HG02571 (cell line): ENCODE results near the gene TMEM192.
A peak's percentile ranks its signal among the peaks of the same experiment; 100 is the strongest.
"Not testable (repeated sequence)": the region's sequence is repeated elsewhere in the genome, so short reads cannot be mapped to it uniquely, and the experiment has no call there.

Experiments
- ATAC-seq: cut with Tn5 transposase; IDR thresholded peaks from one replicate; pipeline ENCODE4 v1.9.1; 2021; ENCODE audit warnings: mild to moderate bottlenecking, moderate library complexity; ENCODE audit not compliant: unreplicated experiment

The TMEM192 gene

DNA sequence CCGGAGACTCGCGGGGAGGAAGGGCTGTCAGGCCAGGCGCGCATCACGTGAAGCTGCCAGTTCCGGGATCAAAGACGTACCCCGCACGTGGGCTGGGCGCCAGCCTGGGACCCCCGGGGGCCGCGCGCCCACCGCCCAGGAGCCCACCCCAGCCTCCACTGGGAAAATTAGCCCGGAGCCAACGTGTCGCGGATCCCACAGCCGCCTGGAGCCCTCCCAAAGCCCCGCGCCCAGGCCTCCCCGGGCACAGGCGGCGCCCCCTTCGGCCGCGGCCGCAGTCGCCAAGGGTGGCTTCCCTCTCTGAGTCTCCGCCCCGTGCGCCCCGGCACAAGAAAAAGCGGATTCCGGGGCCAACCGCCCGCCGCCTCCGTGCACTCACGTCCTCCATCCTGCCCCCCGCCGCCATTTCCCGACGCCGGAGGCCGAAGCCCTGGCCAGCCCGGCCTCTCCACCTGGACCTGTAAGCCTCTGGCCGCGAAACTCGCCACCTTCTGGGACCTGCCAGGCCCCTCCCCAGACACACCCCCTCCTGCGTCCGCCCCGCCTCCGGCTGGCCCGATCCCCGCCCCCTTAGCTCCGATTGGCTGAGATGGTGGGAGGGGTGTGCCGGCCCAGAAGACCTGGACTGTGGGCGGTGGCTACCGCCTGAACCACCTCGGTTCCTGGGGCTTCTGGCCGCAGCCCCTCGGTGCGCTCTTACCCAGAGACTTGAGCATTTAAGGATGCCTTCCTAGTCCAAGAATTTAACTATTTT, at the start of gene TMEM192:
TMEM192 (minus strand) TSS at position 493 of the 754 bp plus-strand sequence; CDS start at position 406, 87 bp downstream.
- peak; percentile 97 for ATAC-seq

DNA sequence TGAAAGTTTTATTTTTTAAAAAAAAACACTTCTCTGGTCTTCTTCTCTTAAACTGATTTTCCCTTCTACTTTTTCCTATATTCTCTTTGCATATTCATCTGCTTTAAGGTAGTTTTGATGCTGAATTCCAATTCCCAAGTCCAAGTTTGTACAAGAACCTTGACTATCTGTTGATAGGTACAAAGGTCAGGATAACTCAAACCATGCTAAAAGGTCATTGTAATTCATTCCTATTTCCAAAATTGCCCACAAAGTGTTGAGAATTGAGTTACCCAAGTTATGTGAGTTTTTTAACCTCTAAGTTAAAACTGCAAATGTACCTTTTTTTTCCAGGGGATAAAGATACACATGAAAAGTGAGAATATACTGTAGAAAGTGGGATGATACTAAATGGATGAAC, 46.1 kb upstream of the TMEM192 start:
- ATAC-seq: no peak

DNA sequence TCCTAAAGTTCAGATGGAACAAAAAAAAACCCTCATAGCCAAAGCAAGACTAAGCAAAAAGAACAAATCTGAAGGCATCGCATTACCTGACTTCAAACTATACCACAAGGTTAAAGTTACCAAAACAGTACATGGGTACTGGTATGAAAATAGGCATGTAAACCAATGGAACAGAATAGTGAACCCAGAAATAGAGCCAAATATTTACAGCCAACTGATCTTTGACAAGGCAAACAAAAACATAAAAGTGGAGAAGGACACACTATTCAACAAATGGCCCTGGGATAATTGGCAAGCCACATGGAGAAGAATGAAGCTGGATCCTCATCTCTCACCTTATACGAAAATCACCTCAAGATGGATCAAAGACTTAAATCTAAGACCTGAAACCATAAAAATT, 44.2 kb upstream of the TMEM192 start:
- ATAC-seq: no peak

DNA sequence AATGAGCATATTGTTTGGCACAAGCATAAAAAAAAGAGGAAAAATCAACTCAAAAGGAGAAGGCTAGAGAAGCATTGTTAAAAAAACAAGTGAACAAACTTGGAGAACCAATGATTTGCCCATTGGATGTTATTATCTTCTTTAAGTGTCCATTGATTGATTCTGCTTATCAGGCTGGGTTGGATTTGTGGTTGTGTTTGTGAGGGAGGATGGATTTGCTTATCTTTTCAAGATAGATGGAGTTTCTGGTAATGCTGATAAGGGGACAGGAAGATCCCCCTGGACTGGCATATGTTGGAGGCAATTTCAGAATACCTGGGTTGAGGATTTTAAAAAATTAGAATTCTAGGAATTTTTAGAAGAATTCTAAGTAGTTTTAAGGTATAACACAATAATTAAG, 41.8 kb upstream of the TMEM192 start:
- ATAC-seq: no peak

DNA sequence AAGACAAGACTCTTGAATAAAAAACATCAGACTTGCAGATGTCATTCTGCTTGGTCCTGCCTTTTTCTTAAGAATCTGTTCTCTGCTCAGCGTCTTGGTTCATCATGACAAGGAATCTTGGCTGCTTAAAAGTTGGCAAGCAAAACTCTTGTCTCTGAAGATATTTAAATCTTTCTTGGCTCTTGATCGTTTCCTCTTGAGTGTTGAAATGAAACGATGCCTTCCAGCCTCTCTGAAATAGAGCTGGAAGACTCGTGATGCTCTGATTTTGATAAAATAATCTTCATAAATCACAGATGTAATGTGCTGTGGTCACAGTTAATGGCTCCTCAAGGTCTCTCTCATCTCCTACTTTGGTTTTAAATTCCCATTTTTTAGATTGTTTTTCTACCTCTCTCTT, 39.9 kb upstream of the TMEM192 start:
- no peak for ATAC-seq

DNA sequence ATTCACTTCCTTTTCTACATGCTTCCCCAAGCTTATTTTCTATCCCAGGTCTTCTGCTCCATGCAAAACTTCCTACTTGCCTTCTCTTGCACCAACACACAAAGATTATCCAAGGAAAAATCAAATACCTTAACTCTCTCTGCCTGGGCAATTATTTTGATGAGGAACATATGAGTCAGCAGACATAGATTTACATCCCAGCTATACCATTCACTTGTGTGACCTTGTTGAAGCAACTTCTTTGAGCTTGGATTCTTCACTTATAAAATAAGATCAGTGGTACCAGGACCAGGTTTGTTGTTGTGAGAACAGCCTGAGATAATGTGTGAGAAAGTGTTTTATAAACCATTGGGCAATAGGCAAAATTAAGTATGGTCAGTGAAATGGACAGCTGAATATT, 39.1 kb upstream of the TMEM192 start:
- ATAC-seq: no peak

DNA sequence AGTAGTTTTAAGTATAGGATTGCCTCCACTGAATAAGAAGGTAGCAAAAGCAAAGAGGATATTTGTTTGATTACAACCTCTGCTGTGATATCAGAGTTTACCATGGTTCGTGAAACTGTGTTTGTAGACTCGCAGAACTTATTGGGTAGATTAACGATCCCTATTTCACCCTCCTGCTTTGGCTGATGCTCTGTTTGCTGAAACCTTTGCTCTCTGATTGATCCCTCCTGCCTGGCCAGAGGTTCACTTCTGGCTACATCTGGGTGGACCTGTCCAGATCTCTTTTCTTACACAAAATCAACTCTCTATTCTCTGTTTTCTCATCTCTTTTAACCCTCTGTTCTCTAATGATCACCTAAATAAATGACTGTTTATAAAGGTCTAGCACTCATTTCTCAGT, 37.9 kb upstream of the TMEM192 start:
- ATAC-seq: no peak

DNA sequence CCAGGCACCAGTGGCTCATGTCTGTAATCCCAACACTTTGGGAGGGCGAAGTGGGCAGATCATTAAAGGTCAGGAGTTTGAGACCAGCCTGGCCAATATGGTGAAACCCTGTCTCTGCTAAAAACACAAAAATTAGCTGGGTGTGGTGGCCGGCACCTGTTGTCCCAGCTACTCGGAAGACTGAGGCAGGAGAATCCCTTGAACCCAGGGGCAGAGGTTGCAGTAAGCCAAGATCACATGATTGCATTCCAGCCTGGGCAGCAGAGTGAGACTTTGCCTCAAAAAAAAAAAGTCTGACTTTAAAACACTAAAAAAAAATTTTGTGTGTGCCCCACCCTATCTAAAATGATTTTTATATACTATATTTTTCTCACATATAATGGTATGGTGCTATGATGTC, 26.2 kb upstream of the TMEM192 start:
- ATAC-seq: no peak

DNA sequence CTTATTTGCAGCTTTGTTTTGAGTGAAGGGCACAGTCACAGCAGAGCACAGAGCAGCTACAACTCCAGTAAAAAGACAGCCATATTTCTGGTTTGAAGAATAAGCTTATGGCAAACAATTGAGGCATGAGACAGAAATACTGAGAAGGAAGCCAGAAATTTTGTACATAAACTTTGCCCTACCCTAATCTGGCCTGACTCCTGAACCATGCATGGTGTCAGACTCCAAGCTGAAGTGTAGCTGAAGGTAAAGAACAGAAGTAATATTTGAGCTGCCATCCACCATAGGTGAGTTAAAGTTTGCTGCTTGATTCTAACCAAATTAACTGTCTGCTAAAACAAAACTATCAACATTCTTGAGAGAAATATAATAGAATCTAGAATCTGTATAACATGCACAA, 24.5 kb upstream of the TMEM192 start:
- no peak for ATAC-seq

DNA sequence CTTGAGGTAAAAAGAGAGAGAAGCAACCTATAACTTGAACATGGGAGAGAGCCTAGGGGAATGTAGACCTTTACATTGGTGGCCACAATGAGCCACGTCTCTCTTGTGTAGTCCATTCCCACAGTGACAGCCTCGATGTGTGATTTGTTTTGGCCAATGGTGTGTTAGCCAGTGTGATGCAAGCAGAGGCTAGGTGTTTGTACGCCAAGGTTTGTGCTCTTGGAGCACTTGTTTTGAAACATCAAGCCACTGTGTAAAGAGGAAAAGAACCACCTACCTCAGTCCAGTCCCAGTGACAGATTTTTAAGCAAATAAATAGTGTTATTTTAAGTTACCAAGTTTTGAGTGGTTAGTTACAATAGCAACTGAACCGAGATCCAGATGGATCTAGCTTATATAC, 23.9 kb upstream of the TMEM192 start:
- ATAC-seq: no peak

DNA sequence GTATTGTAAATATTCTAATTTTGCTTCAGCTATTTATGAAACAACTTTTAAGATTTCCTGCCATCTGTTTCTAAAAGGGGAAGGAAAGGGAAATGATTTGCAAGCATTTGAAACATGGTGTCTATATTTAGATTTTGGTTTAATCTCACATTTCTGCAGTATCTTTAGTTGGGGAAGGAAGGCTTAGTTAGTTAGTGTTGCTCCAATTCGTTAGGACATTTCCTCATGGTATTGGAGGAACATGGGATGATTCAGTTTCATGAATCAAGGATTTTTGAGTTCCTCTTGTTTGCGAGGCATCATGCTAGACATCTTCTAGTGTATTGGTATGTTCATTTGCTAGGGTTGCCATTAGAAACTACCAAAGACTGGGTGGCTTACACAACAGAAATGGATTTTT, 20.5 kb upstream of the TMEM192 start:
- no peak for ATAC-seq

DNA sequence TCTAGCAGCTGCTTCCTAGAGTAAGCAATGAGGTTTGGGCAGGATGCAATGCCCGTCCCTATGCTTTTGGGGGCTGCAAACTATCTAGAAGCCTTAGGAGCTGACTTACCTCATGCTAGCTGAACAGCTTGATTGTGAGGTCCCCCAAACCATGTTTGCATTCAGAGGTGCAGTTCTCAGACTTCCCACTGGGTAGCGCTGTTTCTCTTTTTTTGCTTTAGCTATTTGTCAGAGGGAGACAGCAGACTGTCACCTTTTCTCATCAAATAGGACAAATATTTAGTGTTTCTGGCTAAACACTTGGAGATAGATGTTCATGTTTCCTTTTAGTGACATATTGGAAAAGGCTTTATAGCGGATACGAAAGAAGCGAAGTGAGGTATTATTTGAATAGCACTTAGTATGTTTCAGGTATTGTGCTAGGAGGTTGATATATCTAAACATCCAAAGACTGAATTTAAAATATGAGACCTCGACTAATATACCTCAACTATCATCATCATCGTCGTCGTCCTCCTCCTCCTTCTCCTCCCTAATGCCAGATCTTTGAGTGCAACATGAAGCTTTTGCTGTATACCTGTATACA, 18.7 kb upstream of the TMEM192 start:
- ATAC-seq: peak; percentile 74

DNA sequence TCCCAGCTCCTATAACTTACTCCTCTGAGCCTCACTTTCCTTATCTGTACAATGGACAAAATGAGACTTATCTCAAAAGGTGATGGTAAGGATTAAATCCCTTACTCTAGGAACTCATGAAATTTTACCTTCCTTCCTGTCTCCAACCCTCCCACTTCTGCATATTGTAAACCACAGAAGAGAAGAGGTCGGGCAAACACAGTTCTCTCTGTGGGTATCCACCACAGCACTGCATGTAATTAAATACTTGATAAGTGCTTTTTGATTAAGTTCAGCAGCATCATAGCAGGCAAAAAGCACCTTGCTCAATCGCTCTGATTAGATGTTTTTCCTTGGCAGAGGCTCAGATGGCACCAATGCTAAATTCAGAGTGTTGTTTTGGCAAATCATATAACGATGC, 17.3 kb upstream of the TMEM192 start:
- no peak for ATAC-seq

DNA sequence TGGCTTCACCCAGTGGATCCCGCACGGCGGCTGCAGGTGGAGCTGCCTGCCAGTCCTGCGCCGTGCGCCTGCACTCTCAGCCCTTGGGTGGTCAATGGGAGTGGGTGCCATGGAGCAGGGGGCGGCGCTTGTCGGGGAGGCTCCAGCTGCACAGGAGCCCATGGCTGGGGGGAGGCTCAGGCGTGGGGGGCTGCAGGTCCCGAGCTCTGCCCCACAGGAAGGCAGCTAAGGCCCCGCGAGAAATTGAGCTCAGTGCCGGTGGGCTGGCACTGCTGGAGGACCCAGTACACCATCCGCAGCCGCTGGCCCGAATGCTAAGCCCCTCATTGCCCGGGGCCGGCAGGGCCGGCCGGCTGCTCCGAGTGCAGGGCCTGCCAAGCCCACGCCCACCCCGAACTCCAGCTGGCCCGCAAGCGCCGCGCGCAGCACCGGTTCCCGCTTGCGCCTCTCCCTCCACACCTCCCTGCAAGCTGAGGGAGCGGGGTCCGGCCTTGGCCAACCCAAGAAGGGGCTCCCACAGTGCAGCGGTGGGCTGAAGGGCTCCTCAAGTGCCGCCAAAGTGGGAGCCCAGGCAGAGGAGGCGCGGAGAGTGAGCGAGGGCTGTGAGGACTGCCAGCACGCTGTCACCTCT, 13.3 kb upstream of the TMEM192 start:
- not testable (repeated sequence) for ATAC-seq

DNA sequence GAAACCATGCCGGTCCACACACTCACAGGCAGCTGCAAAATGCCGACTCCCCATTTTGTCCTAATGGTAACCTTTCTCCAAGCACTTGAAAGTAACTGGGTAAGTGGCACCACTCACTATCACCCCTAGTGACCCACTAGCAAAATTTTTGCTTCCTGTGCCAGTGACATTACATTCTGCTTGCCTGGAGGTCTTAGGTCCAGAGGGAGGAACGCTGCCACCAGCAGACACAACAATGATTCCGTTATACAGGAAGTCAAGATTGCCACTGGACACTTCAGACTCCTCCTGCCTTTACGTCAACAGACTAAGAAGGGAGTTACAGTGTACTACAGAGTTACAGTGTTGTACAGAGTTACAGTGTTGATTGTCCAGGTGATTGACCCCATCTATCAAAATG, 11.8 kb upstream of the TMEM192 start:
- ATAC-seq: no peak

DNA sequence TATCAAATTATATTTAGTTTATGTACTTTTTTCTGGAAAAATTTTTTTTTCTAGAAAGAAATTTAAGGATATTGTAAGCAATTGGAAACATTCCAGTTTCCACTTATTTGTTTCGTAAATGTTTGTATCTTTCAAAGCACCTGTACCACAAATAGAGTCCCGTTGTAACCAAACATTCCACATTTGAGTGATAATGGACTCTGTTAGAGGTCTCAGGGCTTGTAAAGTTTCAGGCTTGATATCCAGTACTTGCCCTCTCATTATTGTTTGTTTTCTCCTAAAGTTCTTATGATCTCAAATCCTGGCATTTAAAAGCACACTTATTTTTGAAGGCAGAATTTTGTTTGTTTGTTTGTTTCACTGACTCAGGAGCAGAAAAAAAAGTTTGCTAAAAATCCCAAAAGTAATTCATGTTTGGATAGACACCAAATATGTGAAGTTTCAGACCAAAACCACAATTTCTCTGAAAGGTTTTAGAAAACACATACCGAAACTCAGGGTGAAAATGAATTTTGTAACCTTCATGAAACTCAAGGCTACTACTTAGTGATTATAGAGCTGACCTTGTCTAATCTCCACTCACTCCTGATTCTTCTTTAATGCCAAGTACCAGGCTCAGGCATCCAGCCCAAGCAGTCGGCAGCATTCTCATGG, 5.7 kb upstream of the TMEM192 start:
- peak; percentile 87 for ATAC-seq

DNA sequence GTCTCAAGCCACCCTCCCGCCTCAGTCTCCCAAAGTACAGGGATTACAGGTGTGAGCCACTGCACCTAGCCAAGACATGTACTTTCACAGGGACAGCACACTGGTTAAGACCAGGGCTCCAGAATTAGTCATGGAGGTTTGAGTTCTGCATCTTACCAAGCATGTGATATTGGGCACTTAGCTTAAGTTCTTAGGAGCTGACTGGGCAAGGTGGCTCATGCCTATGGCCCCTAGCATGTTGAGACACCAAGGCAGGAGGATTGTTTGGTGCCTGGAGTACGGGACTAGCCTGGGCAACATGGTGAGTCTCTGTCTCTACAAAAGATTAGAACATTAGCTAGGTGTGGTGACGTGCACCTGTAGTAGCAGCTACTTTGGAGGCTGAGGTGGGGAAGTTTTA, 2.6 kb upstream of the TMEM192 start:
- ATAC-seq: no peak

DNA sequence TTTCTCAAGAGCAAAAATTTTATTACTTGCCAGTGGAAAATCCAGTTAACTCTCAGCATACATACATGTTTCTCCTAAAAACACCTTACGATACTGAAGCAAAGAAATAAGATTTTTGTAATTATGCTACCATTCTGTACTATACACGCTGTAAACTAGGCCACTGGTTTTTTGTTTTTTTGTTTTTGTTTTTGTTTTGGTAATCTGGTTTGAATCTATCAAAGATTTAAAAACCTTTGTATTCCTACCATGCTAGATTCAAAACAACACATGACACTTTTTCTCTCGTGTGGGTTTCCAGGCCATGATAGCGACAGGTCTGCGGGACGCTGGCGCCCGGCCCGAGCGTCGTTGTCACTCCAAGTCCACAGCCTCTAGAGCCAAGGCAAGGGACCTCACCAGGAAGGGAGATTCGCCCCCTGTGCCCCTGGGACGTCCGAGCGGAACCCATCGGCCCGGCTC, 723 bp downstream of the TMEM192 start:
- no peak for ATAC-seq

DNA sequence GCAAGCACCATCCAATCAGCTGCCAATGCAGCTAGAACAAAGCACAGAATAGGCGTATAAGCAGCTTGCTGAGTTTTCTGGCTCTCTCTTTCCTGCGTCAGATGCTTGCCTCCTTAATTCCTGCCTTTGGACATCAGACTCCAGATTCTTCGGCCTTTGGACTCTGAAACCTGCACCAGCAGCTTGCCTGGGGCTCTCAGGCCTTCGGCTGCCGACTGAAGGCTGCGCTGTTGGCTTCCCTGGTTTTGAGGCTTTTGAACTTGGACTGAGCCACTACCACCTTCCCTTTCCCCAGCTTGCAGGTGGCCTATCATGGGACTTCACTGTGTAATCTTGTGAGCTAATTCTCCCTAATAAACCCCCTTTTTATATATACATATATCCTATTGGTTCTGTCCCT, 6.1 kb downstream of the TMEM192 start:
- ATAC-seq: no peak

DNA sequence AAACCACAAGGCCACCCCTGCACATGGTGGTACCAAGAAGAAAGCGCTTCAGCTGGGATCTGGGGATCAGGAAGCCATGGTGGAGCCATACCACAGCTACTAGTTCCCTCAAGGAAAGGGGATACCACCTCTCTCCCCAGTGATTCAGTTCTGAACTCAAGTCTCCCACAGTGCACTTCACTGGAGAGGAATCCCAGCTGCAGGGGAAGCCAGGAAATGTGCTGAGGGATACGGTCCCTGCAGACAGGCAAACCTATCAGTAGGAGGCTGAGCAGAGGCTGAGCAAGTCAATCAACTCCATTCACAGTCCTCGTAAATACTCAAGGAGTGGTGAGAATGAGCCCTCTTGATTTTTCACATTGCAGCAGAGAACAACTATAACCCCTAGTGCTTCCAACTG, 11.0 kb downstream of the TMEM192 start:
- ATAC-seq: no peak

DNA sequence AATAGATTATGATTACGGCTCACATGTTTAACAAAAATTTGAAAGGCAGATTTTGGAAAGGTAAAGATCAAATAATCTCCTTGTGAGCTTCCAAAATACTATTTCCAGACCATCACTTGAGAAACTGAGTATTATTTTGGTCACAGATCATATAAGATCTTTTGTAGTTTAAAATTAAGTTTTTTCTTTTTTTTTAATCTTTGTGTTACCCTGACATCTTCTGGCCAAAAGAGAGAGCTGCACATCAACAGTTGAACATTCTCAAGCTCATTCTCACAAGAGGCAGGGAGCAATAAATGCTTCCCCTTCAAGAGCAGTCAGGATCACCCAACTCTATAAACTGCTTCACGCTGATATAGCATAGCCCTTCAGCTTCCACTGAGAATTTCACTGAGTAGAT, 15.9 kb downstream of the TMEM192 start:
- ATAC-seq: no peak

DNA sequence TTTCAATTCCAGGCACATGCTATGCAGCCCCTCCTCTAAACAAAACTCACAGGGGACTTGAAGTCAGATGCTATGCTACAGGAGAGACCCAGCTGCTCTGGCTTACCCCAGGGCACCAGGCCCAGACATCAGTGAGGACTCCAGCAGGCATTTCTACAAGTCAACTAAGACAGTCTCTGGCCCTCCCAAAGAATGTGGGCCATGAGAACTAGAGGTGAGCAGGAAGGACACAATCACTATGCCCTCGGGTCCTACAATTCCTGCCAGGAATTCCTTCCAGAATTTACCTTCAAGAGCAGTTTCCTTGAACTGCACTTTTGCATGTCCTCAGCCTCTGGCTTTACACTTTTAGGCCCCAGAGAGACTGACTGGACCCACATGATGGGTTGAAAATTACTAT, 17.4 kb downstream of the TMEM192 start:
- ATAC-seq: no peak
